Breast epithelium (tissue), 3 donors: ENCODE measurements around the gene MSLN.

Experiments used
- CTCF ChIP-seq, 3 donors: fragments of 450-650 bp; IDR thresholded peaks; one replicate each; pipeline ENCODE4 v1.5.1; 2016 to 2017; ENCODE audit warnings: antibody characterized with exemption in 3 of 3, mild to moderate bottlenecking in 3 of 3, moderate library complexity in 3 of 3
- POLR2A ChIP-seq: fragments of 450-650 bp; IDR thresholded peaks from one replicate; pipeline ENCODE4 v1.6.1; 2016; ENCODE audit warnings: antibody characterized with exemption, mild to moderate bottlenecking, moderate library complexity
- POLR2AphosphoS5 ChIP-seq, 3 donors: sonication (generic); formaldehyde crosslinking; IDR thresholded peaks; one replicate each; pipeline ENCODE4 v1.6.1; 2017; ENCODE audit warnings: antibody characterized with exemption in 3 of 3

DNA sequence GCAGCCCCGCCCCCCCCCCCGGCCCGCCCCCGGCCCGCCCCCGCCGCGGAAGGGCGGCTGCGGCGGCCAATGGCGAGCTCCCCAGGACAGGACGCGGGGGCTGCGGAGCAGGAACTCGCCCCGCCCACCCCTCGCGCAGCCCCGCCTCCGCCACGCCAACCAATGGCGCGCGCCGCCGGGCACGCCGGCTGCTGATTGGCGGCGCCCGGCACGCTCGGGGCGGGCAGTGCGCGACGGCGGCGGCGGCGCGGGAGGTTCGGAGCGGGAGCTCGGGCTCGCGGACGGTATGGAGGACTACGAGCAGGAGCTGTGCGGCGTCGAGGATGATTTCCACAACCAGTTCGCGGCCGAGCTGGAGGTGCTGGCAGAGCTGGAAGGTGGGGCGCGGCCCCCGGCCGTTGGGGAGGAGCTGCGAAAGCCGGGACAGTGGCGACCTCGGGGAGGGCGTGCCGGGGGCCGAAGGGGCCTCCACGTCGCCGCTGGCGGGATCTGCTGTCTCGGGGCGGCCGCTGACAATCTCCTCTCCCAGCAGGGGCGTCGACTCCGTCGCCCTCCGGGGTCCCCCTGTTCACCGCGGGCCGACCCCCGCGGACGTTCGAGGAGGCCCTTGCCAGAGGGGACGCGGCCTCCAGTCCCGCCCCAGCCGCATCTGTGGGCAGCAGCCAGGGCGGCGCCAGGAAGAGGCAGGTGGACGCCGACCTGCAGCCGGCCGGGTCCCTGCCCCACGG, 28.0 kb downstream of the MSLN start, which contains the start of gene CHTF18:
- TF ChIP-seq POLR2AphosphoS5 (IDR thresholded peaks at IDR 0.05) (no peak), CTCF (IDR thresholded peaks at IDR 0.05) (no peak), POLR2A (no peak)
